PC-3 (cell line): Measurements from ENCODE around the gene YBX2. TPM values are rescaled to one million over a fixed set of nuclear protein-coding genes. Genes with fewer than 3 reads are reported as not detected.

Experiments
- ATAC-seq: fragments of 200-7000 bp; cut with Tn5 transposase; 2 replicates; pipeline ENCODE4 v1.9.1; 2020; ENCODE audit warnings: mild to moderate bottlenecking, moderate library complexity
- BruUV-seq: library from RNA; stranded (reverse); fragments of 400-500 nt; replicated peaks from 2 replicates; lab custom pipeline; 2021; lab: Mats Ljungman, UMichigan
- CTCF ChIA-PET: fragments of 300-600 bp; sonication (Branson Sonifier 250); formaldehyde crosslinking; loops from one replicate; lab custom pipeline; 2022; ENCODE audit warnings: antibody characterized with exemption; lab: Charles Lee
- POLR2A ChIA-PET: fragments of 300-600 bp; sonication (Branson Sonifier 250); formaldehyde crosslinking; loops from one replicate; lab custom pipeline; 2022; ENCODE audit warnings: antibody characterized with exemption; ENCODE audit not compliant: unreplicated experiment; lab: Charles Lee
- DNase-seq: peaks from one replicate; pipeline ENCODE4 v3.0.0-alpha.2; 2015
- H2AFZ ChIP-seq: fragments of 300-600 bp; sonication (generic); 2 replicates; pipeline ENCODE4 v1.6.0; 2016; ENCODE audit warnings: antibody characterized with exemption, low read length
- H3F3A ChIP-seq: fragments of 300-600 bp; sonication (generic); one replicate; pipeline ENCODE4 v1.6.0; 2017; ENCODE audit warnings: antibody characterized with exemption, low read length, control low read depth, mild to moderate bottlenecking; ENCODE audit not compliant: unreplicated experiment
- H3K27ac ChIP-seq: fragments of 300-600 bp; sonication (generic); 2 replicates; pipeline ENCODE4 v1.5.1; 2016; ENCODE audit warnings: mild to moderate bottlenecking, low read length
- H3K27me3 ChIP-seq: fragments of 300-600 bp; sonication (generic); 2 replicates; pipeline ENCODE4 v1.6.1; 2016; ENCODE audit warnings: low read length, mixed read lengths
- H3K36me3 ChIP-seq: fragments of 300-600 bp; sonication (generic); 2 replicates; pipeline ENCODE4 v1.6.1; 2016; ENCODE audit warnings: low read depth, mixed run types, low read length, mixed read lengths
- H3K4me1 ChIP-seq: fragments of 300-600 bp; sonication (generic); 2 replicates; pipeline ENCODE4 v1.5.1; 2016; ENCODE audit warnings: low read length; ENCODE audit not compliant: insufficient read depth
- H3K4me2 ChIP-seq: fragments of 300-600 bp; sonication (generic); 2 replicates; pipeline ENCODE4 v1.6.0; 2016; ENCODE audit warnings: low read length
- H3K4me3 ChIP-seq: fragments of 300-600 bp; sonication (generic); 2 replicates; pipeline ENCODE4 v1.5.1; 2016; ENCODE audit warnings: mild to moderate bottlenecking, low read length, mixed read lengths
- H3K79me2 ChIP-seq: fragments of 300-600 bp; sonication (generic); 2 replicates; pipeline ENCODE4 v1.6.1; 2017; ENCODE audit warnings: low read length, mixed read lengths
- H3K9ac ChIP-seq: fragments of 300-600 bp; sonication (generic); 2 replicates; pipeline ENCODE4 v1.6.0; 2016; ENCODE audit warnings: mild to moderate bottlenecking, low read length
- H3K9me2 ChIP-seq: fragments of 300-600 bp; sonication (generic); replicated peaks from 2 replicates; pipeline ENCODE4 v1.6.1; 2016; ENCODE audit warnings: mixed run types, low read length, mixed read lengths
- H3K9me3 ChIP-seq: fragments of 300-600 bp; sonication (generic); 2 replicates; pipeline ENCODE4 v1.6.1; 2016; ENCODE audit warnings: low read length, mixed read lengths
- H4K20me1 ChIP-seq: fragments of 300-600 bp; sonication (generic); 2 replicates; pipeline ENCODE4 v1.6.1; 2016; ENCODE audit warnings: low read length, mixed read lengths
- EZH2 ChIP-seq: fragments of 300-600 bp; sonication (generic); IDR thresholded peaks from one replicate; pipeline ENCODE4 v1.6.1; 2017; ENCODE audit warnings: antibody characterized with exemption, mild to moderate bottlenecking, low read length; ENCODE audit not compliant: unreplicated experiment
- EZH2phosphoT487 ChIP-seq: fragments of 300-600 bp; sonication (generic); IDR thresholded peaks from 2 replicates; pipeline ENCODE4 v1.6.1; 2018; ENCODE audit warnings: mild to moderate bottlenecking, antibody characterized with exemption, low read length, borderline replicate concordance
- intact Hi-C: fragments of 100-400 bp; cut with micrococcal nuclease; formaldehyde crosslinking; loops from 2 replicates; pipeline ENCODE4 v1.9.0; 2023
- total RNA-seq: library from RNA; depleted of rRNA; stranded (reverse); fragments of >200 nt; gene quantifications from 2 replicates; pipeline ENCODE4 v1.2.3, GENCODE V29; 2014
- TF ChIP-seq, protein P1 (sequence below): fragments of 300-600 bp; sonication (generic); conservative IDR thresholded peaks from 2 replicates; pipeline ENCODE4 v1.5.1; 2017; ENCODE audit warnings: antibody characterized with exemption, low read depth, mild to moderate bottlenecking, low read length

Gene YBX2
- total RNA-seq, 1 experiment from 2014 or later = 1.1 TPM

DNA sequence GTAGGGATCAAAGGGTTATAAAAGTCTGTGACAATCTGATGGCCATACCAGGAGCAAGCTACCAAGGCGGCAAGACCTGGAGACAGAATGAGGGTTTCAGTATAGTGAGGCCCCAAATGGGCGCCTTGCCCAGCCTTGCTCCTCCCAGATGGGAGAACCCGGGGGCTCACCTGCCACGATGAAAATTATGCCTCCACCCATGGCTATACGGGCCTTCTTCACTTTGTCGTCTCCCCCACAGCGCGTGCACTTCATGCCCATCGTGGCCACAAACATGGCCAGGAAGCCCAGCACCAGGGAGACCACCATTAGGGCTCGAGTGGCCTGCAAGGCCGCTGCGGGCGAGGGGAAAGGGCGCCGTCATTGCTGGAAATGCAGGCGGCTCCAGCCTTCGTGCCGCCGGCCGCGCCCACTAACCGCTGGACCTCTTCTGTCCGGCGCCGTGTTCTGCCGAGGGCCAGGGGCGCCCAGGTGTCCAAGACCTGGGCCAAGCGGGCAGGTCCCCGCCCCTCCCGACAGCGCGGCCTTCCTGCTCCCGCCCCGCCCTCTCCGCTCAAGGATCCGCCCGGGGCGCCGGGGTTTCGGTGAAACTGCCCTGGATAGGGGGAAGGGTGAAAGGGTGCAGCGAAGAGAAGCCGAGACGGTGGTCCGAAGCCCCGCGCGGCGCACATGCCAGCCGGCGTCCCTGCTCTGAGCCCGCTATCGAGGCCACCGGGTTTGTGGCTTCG is 33.6 kb downstream of the YBX2 start:
- BruUV-seq = no TSS peak
- Histone ChIP-seq H3K79me2 (peaks cover 48% of the 10 kb centered on the region), H3K9me3 (no peaks in the 10 kb centered on the region), H4K20me1 (peaks cover 14% of the 10 kb centered on the region; the same call in 1 of the 2 replicates), H3K27ac (peak overlapping the region; percentile 83), H3F3A (no peaks in the 10 kb centered on the region), H3K36me3 (peaks cover 4% of the 10 kb centered on the region; the same call in 1 of the 2 replicates), H3K4me1 (peaks cover 27% of the 10 kb centered on the region), H3K9ac (peak overlapping the region; percentile 93), H3K9me2 (no peaks in the 10 kb centered on the region), H3K27me3 (no peaks in the 10 kb centered on the region), H2AFZ (no peak overlapping the region), H3K4me3 (peak overlapping the region; percentile 97), H3K4me2 (peak overlapping the region; percentile 96)
- POLR2A ChIA-PET = no interaction called here
- CTCF ChIA-PET = interaction anchor here (0.6 kb wide), 1 partner anchor 40 kb away, joined by 3 read pairs; no protein-coding TSS in a partner anchor
- intact Hi-C loops = loop anchor here (5.0 kb wide), 1 partner anchor 221 kb away; the partner anchor contains the start of genes POLR2A and SLC35G6
- peak; percentile 39 for ATAC-seq
- no peak for TF ChIP-seq EZH2phosphoT487
- TF ChIP-seq EZH2 = no peak
- TF ChIP-seq, protein P1, sequence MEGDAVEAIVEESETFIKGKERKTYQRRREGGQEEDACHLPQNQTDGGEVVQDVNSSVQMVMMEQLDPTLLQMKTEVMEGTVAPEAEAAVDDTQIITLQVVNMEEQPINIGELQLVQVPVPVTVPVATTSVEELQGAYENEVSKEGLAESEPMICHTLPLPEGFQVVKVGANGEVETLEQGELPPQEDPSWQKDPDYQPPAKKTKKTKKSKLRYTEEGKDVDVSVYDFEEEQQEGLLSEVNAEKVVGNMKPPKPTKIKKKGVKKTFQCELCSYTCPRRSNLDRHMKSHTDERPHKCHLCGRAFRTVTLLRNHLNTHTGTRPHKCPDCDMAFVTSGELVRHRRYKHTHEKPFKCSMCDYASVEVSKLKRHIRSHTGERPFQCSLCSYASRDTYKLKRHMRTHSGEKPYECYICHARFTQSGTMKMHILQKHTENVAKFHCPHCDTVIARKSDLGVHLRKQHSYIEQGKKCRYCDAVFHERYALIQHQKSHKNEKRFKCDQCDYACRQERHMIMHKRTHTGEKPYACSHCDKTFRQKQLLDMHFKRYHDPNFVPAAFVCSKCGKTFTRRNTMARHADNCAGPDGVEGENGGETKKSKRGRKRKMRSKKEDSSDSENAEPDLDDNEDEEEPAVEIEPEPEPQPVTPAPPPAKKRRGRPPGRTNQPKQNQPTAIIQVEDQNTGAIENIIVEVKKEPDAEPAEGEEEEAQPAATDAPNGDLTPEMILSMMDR = no peak
- DNase-seq = peak; percentile 70

- peak overlapping the region; percentile 93; the same call in 1 of the 2 replicates for H3K9ac ChIP-seq
- intact Hi-C loops = loop anchor here (5.0 kb wide), 1 partner anchor 222 kb away; the partner anchor contains the start of genes POLR2A and SLC35G6
- ChIA-PET CTCF (no interaction called here), POLR2A (no interaction called here)
- peaks cover 50% of the 10 kb centered on the region for H3K79me2 ChIP-seq
- DNase-seq (no peak), ATAC-seq (no peak)
- H3K36me3 ChIP-seq = peaks cover 4% of the 10 kb centered on the region; the same call in 1 of the 2 replicates
- peaks cover 27% of the 10 kb centered on the region for H3K4me1 ChIP-seq
- H4K20me1 ChIP-seq = peaks cover 14% of the 10 kb centered on the region; the same call in 1 of the 2 replicates
- BruUV-seq = no TSS peak
- H3K4me3 ChIP-seq = peak overlapping the region; percentile 97
- no peaks in the 10 kb centered on the region for H3K9me3 ChIP-seq
- no peaks in the 10 kb centered on the region for H3F3A ChIP-seq
- peak overlapping the region; percentile 96 for H3K4me2 ChIP-seq
- H3K27me3 ChIP-seq = no peaks in the 10 kb centered on the region
- TF ChIP-seq, protein P1 = no peak
- TF ChIP-seq EZH2phosphoT487 (no peak), EZH2 (no peak)
- H3K9me2 ChIP-seq = no peaks in the 10 kb centered on the region
- H2AFZ ChIP-seq = no peak overlapping the region
- peak overlapping the region; percentile 83; the same call in 1 of the 2 replicates for H3K27ac ChIP-seq
These were observed 34.3 kb downstream of the YBX2 start for GRCh38 chr17:7260151-7260550.

DNA sequence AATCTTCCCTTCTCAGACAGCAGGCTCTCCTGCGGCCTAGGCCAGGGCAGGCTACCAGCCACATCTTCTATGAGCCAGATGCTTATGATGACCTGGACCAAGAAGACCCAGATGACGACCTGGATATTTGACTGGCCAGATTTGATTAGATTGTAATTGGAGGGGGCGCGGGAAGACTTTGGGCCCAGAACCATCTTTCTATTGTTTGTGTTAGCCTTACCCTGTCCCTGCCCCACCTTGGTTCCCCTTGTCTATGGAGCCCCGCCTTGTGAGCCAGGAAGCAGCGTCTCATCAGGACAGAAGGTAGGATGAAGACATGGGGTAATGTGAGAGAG is 34.9 kb downstream of the YBX2 start:
- peaks cover 27% of the 10 kb centered on the region for H3K4me1 ChIP-seq
- DNase-seq (no peak), ATAC-seq (no peak)
- H2AFZ ChIP-seq = no peak overlapping the region
- H3K4me2 ChIP-seq = peak overlapping the region; percentile 50
- no peak overlapping the region for H3K4me3 ChIP-seq
- H3K9me3 ChIP-seq = no peaks in the 10 kb centered on the region
- intact Hi-C loops = no loop called here
- POLR2A ChIA-PET = no interaction called here
- peaks cover 14% of the 10 kb centered on the region; the same call in 1 of the 2 replicates for H4K20me1 ChIP-seq
- H3F3A ChIP-seq = no peaks in the 10 kb centered on the region
- H3K79me2 ChIP-seq = peaks cover 55% of the 10 kb centered on the region
- TF ChIP-seq EZH2 (no peak), EZH2phosphoT487 (no peak)
- TF ChIP-seq, protein P1 = no peak
- peaks cover 7% of the 10 kb centered on the region; the same call in 1 of the 2 replicates for H3K36me3 ChIP-seq
- no TSS peak for BruUV-seq
- H3K9ac ChIP-seq = no peak overlapping the region
- no peak overlapping the region for H3K27ac ChIP-seq
- no peaks in the 10 kb centered on the region for H3K27me3 ChIP-seq
- CTCF ChIA-PET = no interaction called here
- H3K9me2 ChIP-seq = no peaks in the 10 kb centered on the region
